ENCODE measurements around the gene SOCS7. TPM values are rescaled to one million over a fixed set of nuclear protein-coding genes. Genes with fewer than 3 reads are reported as not detected.

Gene SOCS7
- polyA plus RNA-seq, 3 donors = 0.14 to 13.2 (median 0.15) TPM

- Histone ChIP-seq H3K36me3 (replicated peaks in 1 of 2; ENCODE audit: control insufficient read depth in 1 of 2, insufficient read depth in 2 of 2, low read length in 2 of 2) (no peaks in the 10 kb centered on the region), H3K9me3 (replicated peaks in 1 of 2; ENCODE audit: control insufficient read depth in 1 of 2, insufficient read depth in 1 of 2, low read length in 2 of 2) (no peaks in the 10 kb centered on the region), H3K27me3 (ENCODE audit: control insufficient read depth in 2 of 2, insufficient read depth in 2 of 2, low read length in 2 of 2) (no peaks in the 10 kb centered on the region), H4K20me1 (ENCODE audit: insufficient read depth, low read length) (peaks cover 30% of the 10 kb centered on the region), H3K79me2 (ENCODE audit: insufficient read depth, low read length) (peaks cover 33% of the 10 kb centered on the region), H3K4me1 (ENCODE audit: control insufficient read depth in 1 of 2, insufficient read depth in 2 of 2, low read length in 2 of 2) (peaks cover 17 to 30% of the 10 kb centered on the region in 2 donors), H3K9ac (ENCODE audit: insufficient read depth, low read length, poor library complexity, severe bottlenecking) (peak overlapping the region; percentile 73), H3K4me2 (replicated peaks; ENCODE audit: extremely low read depth, low read length, poor library complexity, severe bottlenecking) (peak overlapping the region; percentile 99), H2AFZ (ENCODE audit: insufficient read depth, low read depth, low read length, poor library complexity, severe bottlenecking) (peak overlapping the region; percentile 82), H3K4me3 (replicated peaks in 1 of 3; ENCODE audit: low read depth in 2 of 3, low read length in 3 of 3) (peak overlapping the region; percentile 56 to 84 (median 58)), H3K27ac (ENCODE audit: low read depth in 1 of 2, low read length in 2 of 2) (no peak overlapping the region)
- peak overlapping the region in 3 of 7 donors; percentile 37 to 50 (median 40) for H3K27ac Mint-ChIP-seq
- TF ChIP-seq, protein P1, sequence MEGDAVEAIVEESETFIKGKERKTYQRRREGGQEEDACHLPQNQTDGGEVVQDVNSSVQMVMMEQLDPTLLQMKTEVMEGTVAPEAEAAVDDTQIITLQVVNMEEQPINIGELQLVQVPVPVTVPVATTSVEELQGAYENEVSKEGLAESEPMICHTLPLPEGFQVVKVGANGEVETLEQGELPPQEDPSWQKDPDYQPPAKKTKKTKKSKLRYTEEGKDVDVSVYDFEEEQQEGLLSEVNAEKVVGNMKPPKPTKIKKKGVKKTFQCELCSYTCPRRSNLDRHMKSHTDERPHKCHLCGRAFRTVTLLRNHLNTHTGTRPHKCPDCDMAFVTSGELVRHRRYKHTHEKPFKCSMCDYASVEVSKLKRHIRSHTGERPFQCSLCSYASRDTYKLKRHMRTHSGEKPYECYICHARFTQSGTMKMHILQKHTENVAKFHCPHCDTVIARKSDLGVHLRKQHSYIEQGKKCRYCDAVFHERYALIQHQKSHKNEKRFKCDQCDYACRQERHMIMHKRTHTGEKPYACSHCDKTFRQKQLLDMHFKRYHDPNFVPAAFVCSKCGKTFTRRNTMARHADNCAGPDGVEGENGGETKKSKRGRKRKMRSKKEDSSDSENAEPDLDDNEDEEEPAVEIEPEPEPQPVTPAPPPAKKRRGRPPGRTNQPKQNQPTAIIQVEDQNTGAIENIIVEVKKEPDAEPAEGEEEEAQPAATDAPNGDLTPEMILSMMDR (IDR thresholded peaks at IDR 0.05) = no peak
- DNase-seq = no peak
- peak overlapping the region; percentile 90 for H3K4me3 Mint-ChIP-seq
- peaks cover 38% of the 10 kb centered on the region for H3K4me1 Mint-ChIP-seq
- intact Hi-C loops (cut with micrococcal nuclease) = no loop called here
- H3K36me3 Mint-ChIP-seq = peaks cover 4 to 9% of the 10 kb centered on the region in 2 donors
- peaks cover 0 to 3% (median 2%) of the 10 kb centered on the region in 3 donors for H3K27me3 Mint-ChIP-seq (ENCODE audit: low read depth in 3 of 3)
- H3K9me3 Mint-ChIP-seq = no peaks in the 10 kb centered on the region
- 100% methylated on average over 2 of the region's 8 CpGs for WGBS (ENCODE audit: insufficient coverage)
Observed at GRCh38 chr17:38353086-38353604, 1.5 kb downstream of the SOCS7 start.

DNA sequence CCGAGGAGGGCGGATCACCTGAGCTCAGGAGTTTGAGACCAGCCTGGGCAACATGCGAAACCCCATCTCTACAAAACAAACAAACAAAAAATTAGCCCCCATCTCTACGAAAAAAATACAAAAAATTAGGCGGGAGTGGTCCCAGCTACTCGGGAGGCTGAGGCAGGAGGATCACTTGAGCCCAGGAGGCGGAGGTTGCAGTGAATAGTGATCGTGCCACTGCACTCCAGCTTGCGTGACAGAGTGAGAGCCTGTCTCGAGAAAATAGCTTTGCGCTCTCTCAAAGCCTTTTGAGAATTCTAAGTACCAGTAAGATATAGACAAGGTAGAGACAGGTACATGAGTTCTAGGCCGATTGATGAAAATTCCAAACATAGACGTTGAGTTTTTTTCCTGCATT lies 2.0 kb downstream of the SOCS7 start:
- peaks cover 35% of the 10 kb centered on the region for H3K79me2 ChIP-seq (ENCODE audit: insufficient read depth, low read length)
- no peak overlapping the region for H3K9ac ChIP-seq (ENCODE audit: insufficient read depth, low read length, poor library complexity, severe bottlenecking)
- TF ChIP-seq, protein P1 (IDR thresholded peaks at IDR 0.05) = no peak
- no peaks in the 10 kb centered on the region for H3K27me3 ChIP-seq (ENCODE audit: control insufficient read depth in 2 of 2, insufficient read depth in 2 of 2, low read length in 2 of 2)
- intact Hi-C loops (cut with micrococcal nuclease) = no loop called here
- no peak overlapping the region for H3K27ac Mint-ChIP-seq
- H4K20me1 ChIP-seq (ENCODE audit: insufficient read depth, low read length) = peaks cover 34% of the 10 kb centered on the region
- no peaks in the 10 kb centered on the region for H3K9me3 ChIP-seq (replicated peaks in 1 of 2; ENCODE audit: control insufficient read depth in 1 of 2, insufficient read depth in 1 of 2, low read length in 2 of 2)
- 92% methylated on average over 13 of the region's 13 CpGs for WGBS (ENCODE audit: insufficient coverage)
- H3K4me1 ChIP-seq (ENCODE audit: control insufficient read depth in 1 of 2, insufficient read depth in 2 of 2, low read length in 2 of 2) = peaks cover 17 to 30% of the 10 kb centered on the region in 2 donors
- H3K27ac ChIP-seq (ENCODE audit: low read depth in 1 of 2, low read length in 2 of 2) = no peak overlapping the region
- H2AFZ ChIP-seq (ENCODE audit: insufficient read depth, low read depth, low read length, poor library complexity, severe bottlenecking) = no peak overlapping the region
- peaks cover 4 to 9% of the 10 kb centered on the region in 2 donors for H3K36me3 Mint-ChIP-seq
- H3K9me3 Mint-ChIP-seq = no peaks in the 10 kb centered on the region
- no peak for DNase-seq
- peak overlapping the region; percentile 90 for H3K4me3 Mint-ChIP-seq
- peaks cover 38% of the 10 kb centered on the region for H3K4me1 Mint-ChIP-seq
- H3K4me3 ChIP-seq (replicated peaks in 1 of 3; ENCODE audit: low read depth in 2 of 3, low read length in 3 of 3) = peak overlapping the region in 1 of 3 experiments; percentile 84
- peaks cover 0 to 3% (median 2%) of the 10 kb centered on the region in 3 donors for H3K27me3 Mint-ChIP-seq (ENCODE audit: low read depth in 3 of 3)
- no peaks in the 10 kb centered on the region for H3K36me3 ChIP-seq (replicated peaks in 1 of 2; ENCODE audit: control insufficient read depth in 1 of 2, insufficient read depth in 2 of 2, low read length in 2 of 2)
- H3K4me2 ChIP-seq (replicated peaks; ENCODE audit: extremely low read depth, low read length, poor library complexity, severe bottlenecking) = peak overlapping the region; percentile 99
